ENCODE data around the gene USP22. TPM values are rescaled to one million over a fixed set of nuclear protein-coding genes. Genes with fewer than 3 reads are reported as not detected.

Gene USP22
- total RNA-seq, 4 donors from 2014 or later = 127 to 262 (median 197) TPM

DNA sequence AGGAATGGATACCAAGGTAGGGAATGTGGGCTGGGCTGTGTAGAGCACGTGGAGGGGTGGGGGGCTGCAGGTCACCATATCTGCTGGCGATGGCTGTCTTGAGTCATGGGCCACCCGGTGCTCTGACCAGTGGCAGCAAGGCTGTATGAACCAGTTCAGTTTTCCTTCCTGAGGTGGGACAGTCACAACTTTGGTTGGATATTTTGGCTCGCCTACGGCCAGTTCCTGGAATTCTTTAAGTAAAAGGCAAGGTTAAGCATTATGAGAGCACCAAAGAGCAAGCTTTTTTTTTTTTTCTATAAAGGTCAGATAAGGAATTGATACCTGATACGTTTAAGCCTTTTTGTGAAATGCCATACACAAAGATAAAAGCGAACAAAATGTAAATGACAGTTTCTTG, 81.9 kb downstream of the USP22 start:
- H3K27me3 ChIP-seq = no peaks in the 10 kb centered on the region

GRCh38 chr17:20955427-20956323, 87.1 kb downstream of the USP22 start:
- no peaks in the 10 kb centered on the region for H3K27me3 ChIP-seq
- no peak overlapping the region for H3K27ac ChIP-seq
- intact Hi-C loops (cut with DNase I) = no loop called here
- no peaks in the 10 kb centered on the region for H3K36me3 ChIP-seq
- H3K9me3 ChIP-seq = no peaks in the 10 kb centered on the region
- TF ChIP-seq CTCF (IDR thresholded peaks at IDR 0.05) (no peak), POLR2A (IDR thresholded peaks at IDR 0.05) (no peak)
- WGBS, 2 donors = 53 to 59% methylated on average over 6 of the region's 6 CpGs
- peaks cover 0 to 13% of the 10 kb centered on the region in 2 donors for H3K4me1 ChIP-seq
- no peak overlapping the region for H3K4me3 ChIP-seq (replicated peaks in 1 of 3)
- DNase-seq = peak in 1 of 2 donors; percentile 20

More for the DNA sequence above, 81.9 kb downstream of the USP22 start:
- Histone ChIP-seq H3K27ac (no peak overlapping the region), H3K36me3 (no peaks in the 10 kb centered on the region), H3K4me1 (peaks cover 0 to 3% of the 10 kb centered on the region in 2 donors), H3K4me3 (replicated peaks in 1 of 3) (no peak overlapping the region), H3K9me3 (no peaks in the 10 kb centered on the region)
- TF ChIP-seq CTCF (IDR thresholded peaks at IDR 0.05) = no peak
- TF ChIP-seq POLR2A (IDR thresholded peaks at IDR 0.05) = no peak
- intact Hi-C loops (cut with DNase I) = no loop called here
- 89 to 93% methylated on average over 7 of the region's 7 CpGs for WGBS, 2 donors
- no peak for DNase-seq

GRCh38 chr17:20954794-20955193, 88.0 kb downstream of the USP22 start:
- Histone ChIP-seq H3K36me3 (no peaks in the 10 kb centered on the region), H3K4me1 (peaks cover 0 to 13% of the 10 kb centered on the region in 2 donors), H3K9me3 (no peaks in the 10 kb centered on the region), H3K4me3 (replicated peaks in 1 of 3) (no peak overlapping the region), H3K27ac (no peak overlapping the region), H3K27me3 (no peaks in the 10 kb centered on the region)
- intact Hi-C loops (cut with DNase I) = no loop called here
- WGBS, 2 donors = 92 to 94% methylated on average over 4 of the region's 4 CpGs
- no peak for TF ChIP-seq POLR2A (IDR thresholded peaks at IDR 0.05)
- no peak for TF ChIP-seq CTCF (IDR thresholded peaks at IDR 0.05)
- no peak for DNase-seq

- TF ChIP-seq POLR2A (IDR thresholded peaks at IDR 0.05) = no peak
- TF ChIP-seq CTCF (IDR thresholded peaks at IDR 0.05) = no peak
- H3K36me3 ChIP-seq = no peaks in the 10 kb centered on the region
- 68 to 79% methylated on average over 7 of the region's 7 CpGs for WGBS, 2 donors
- DNase-seq = no peak
- H3K9me3 ChIP-seq = no peaks in the 10 kb centered on the region
- H3K4me1 ChIP-seq = peaks cover 0 to 13% of the 10 kb centered on the region in 2 donors
- no peaks in the 10 kb centered on the region for H3K27me3 ChIP-seq
- no peak overlapping the region for H3K4me3 ChIP-seq (replicated peaks in 1 of 3)
- intact Hi-C loops (cut with DNase I) = no loop called here
- no peak overlapping the region for H3K27ac ChIP-seq
Measured at GRCh38 chr17:20952183-20952582, 90.6 kb downstream of the USP22 start.

Small RNA genes within 50 kb of the gene (small RNA-seq; reads per million reads assigned to genes)
- gene AC087393.1 = not detected

Other genes with a start within 250 kb of the USP22 start
- 10 to 100 TPM; 34.1 to 74.1 (median 57.1) TPM for gene DHRS7B, start 84.0 kb upstream of the USP22 start, total RNA-seq
- 10 to 100 TPM; 20.7 to 35.7 (median 24.7) TPM for gene TMEM11, start 171.2 kb upstream of the USP22 start, total RNA-seq
- gene NATD1, start 210.4 kb upstream of the USP22 start, total RNA-seq = 10 to 100 TPM; 18.6 to 34.1 (median 21.2) TPM
- 10 to 100 TPM; 15.5 to 23.4 (median 21.3) TPM for gene MAP2K3, start 241.7 kb upstream of the USP22 start, total RNA-seq

All from thyroid gland (tissue), 4 donors.